ENCODE data around the gene ENTPD8.
A peak's percentile ranks its signal among the peaks of the same experiment; 100 is the strongest.
"Not testable (repeated sequence)": the region's sequence is repeated elsewhere in the genome, so short reads cannot be mapped to it uniquely, and the experiment has no call there.

ENTPD8 gene

DNA sequence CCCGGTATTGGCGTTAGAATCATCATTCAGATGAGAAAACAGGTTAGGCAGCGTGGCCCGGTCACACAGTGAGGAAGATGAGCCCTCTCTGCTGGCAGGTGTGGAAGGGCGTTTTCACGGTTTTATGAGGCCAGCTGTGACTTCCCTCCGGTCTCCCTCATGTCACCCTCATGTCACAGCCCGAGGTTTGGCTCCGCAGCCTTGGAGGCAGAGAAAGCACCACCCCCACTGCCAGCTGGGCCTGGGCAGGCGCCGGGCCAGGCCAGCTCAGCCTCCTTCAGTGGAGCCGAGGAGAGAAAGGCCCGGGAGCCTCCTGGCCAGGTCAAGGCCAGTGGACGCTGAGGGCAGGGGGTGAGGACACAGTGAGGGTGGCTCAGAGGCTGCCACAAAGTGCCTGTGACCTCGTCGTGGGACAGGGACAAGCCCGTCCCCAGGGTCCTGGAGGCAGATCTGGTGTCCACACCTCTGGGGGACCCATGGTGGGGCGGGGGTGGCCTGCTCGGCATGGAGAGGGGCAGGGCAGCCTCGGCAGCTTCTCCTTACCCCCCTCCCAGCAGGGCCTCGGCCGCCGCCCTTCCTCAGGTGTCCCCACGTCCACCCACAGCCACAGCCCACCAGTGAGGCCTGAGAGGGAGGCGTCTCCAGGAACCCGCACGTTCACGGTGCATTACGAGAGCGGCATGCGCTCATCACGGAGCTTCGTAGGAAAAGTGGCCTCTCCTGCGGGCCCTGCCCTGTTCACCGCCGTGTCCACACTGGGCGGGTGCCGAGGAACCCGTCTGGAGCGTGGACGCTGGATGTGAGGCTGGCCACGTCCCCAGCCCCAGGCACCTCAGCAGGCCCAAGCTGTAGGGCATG lies 50.4 kb downstream of the ENTPD8 start:
- DNase-seq, result peak; percentile 80 to 87

DNA sequence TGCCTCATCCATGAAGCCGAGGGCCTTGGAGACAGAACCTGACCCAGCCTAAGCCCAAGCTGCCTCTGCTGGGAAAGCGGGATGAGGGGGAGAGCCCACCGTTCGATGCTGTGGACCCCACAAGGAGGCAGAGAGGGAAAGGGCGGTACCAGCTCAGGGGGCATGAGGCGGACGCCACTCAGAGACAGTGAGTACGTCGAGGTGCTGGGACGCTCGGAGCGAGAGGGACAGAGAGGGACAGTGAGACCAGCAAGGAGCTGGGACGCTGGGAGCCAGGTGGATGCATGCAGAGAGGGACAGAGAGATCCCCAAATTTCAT lies 51.8 kb downstream of the ENTPD8 start:
- no peak for DNase-seq

GRCh38 chr9:137388589-137389427 lies 52.3 kb downstream of the ENTPD8 start:
- DNase-seq, result no peak

DNA sequence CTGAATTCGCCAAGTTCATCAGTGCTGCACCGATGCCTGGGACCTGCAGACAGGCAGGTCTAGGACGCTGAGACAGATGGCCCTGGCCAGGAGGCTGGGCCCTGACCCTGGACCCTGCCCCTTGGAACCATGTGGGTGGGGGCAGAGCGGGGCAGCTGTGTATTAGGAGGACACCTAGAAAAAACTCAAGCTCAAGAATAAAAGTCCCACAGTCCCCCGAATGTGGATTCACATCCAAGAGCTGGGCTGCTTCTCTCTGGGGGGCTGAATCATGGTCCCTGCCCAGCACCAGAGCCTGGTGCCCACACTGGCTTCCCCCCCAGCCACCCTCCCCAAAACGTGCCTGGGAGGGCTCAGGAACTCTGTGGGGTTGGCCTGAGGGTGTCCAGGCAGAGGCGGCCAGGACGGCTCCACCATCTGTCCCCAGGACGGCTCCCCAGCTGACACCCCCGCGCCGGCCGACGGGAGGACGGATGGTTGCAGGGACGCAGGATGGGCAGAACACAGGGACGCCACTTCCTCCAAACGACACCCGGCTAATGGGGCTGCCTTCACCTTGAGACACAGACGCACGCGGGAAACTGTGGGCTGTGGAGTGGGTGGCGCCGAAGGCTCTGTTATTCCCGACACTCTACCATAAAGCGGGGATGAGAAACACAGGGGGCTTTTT lies 53.1 kb downstream of the ENTPD8 start:
- DNase-seq, result no peak

DNA sequence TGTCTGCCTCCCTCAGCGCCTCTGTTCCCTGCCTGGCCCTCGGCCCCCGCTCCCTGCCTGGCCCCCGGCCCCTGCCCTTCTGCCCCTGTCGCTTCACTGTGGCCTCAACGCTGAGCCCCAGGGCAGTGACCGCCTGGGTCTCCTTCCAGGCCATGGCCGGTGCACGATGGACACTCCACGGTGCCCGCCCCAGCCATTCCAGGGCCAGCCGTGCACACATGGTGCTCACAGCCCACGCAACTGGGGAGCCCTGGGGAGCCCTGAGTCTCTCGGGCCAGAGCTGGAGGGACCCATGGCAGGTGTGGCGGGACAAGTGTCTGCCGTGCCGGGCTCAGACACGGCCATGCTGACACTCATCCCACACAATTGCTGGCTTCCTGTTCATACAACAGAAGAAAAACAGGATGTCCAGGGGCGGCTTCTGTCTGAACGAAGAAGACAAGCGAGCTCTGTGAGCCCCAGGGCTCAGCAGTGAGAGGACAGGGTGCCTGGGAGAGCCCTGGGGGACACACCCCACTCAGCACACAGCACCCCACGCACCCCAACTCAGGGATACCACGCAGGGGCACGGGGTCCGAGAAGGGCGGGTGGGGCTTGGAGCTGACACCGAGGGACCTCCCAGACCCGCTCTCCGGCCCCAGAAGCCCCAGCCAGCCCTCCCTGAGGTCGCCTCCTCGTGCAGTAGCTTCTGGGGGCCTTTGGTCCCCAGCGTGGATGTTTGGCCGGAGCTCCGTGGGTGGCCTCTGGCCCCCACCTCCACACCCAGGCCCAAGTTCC lies 53.9 kb downstream of the ENTPD8 start:
- DNase-seq, result peak in 1 of 2 experiments; percentile 9

GRCh38 chr9:137386507-137387113 lies 54.5 kb downstream of the ENTPD8 start:
- not testable (repeated sequence) for DNase-seq

DNA sequence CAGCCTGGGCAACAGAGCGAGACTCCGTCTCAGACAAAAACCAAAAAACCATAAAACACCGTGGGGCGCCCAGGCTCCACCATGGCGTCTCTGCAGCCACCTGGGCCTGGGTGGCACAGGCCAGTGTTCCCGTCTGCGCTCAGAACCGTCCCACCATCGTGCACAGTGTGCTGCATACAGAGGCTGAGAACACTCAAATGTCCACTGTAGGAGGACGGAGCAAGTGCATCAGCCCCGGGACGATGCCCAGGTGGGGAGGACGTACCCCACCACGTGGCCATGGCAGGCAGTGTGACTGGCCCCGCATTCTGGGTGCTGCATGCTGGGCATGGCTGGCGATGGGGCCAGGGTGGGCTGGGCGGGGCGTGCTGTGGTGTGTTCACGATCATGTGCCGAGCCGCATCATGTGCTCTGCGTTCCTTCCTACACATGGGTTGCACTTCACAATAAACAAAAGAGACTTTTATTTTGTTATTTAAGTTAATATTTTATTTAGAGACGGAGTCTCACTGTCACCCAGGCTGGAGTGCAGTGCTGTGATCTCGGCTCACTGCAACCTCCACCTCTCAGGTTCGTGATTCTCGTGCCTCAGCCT lies 56.0 kb downstream of the ENTPD8 start:
- no peak for DNase-seq

Data from SHP77 (cell line).